Heart left ventricle (tissue), 16 donors: ENCODE results near the gene VSTM2L. TPM values are rescaled to one million over a fixed set of nuclear protein-coding genes. Genes with fewer than 3 reads are reported as not detected.

ENCODE experiments used
- ATAC-seq, 4 donors: fragments of 200-7000 bp; cut with Tn5 transposase; one replicate each; pipeline ENCODE4 v1.9.1; 2020 to 2022; ENCODE audit warnings: moderate library complexity in 4 of 4, mild to moderate bottlenecking in 3 of 4, moderate number of reproducible peaks in 1 of 4
- DNase-seq, 5 donors: peaks; one replicate each; pipeline ENCODE4 v3.0.0-alpha.2; 2020
- H3K27ac ChIP-seq, 12 donors: fragments of 200-600 bp; sonication (generic) in 4 of 12; one replicate each; pipeline versions ENCODE4 v1.5.0 to v1.8.0; 2016 to 2022; ENCODE audit warnings: mild to moderate bottlenecking in 2 of 12
- H3K27me3 ChIP-seq, 9 donors: fragments of 200-600 bp; sonication (generic) in 2 of 9; one replicate each; pipeline versions ENCODE4 v1.5.1 to v1.8.0; 2016 to 2022; ENCODE audit warnings: mild to moderate bottlenecking in 3 of 9
- H3K36me3 ChIP-seq, 9 donors: fragments of 200-600 bp; sonication (generic) in 2 of 9; one replicate each; pipeline versions ENCODE4 v1.5.0 to v1.8.0; 2018 to 2022; ENCODE audit warnings: mild to moderate bottlenecking in 2 of 9
- H3K4me1 ChIP-seq, 12 donors: fragments of 200-600 bp; sonication (generic) in 4 of 12; one replicate each; pipeline versions ENCODE4 v1.5.0 to v1.8.0; 2016 to 2022; ENCODE audit warnings: mild to moderate bottlenecking in 3 of 12
- H3K4me3 ChIP-seq, 12 donors: fragments of 200-600 bp; sonication (generic) in 4 of 12; one replicate each; pipeline versions ENCODE4 v1.5.0 to v1.8.0; 2017 to 2022; ENCODE audit warnings: mild to moderate bottlenecking in 9 of 12, moderate library complexity in 4 of 12
- H3K9me3 ChIP-seq, 12 donors: fragments of 200-600 bp; sonication (generic) in 4 of 12; one replicate each; pipeline versions ENCODE4 v1.5.0 to v1.8.0; 2016 to 2022; ENCODE audit warnings: mild to moderate bottlenecking in 1 of 12
- POLR2A ChIP-seq, 2 donors: fragments of 450-650 bp; IDR thresholded peaks; one replicate each; pipeline ENCODE4 v1.6.1; 2017; ENCODE audit warnings: antibody characterized with exemption in 2 of 2, mild to moderate bottlenecking in 2 of 2, moderate library complexity in 2 of 2
- WGBS, 4 donors: extraction: QIAGEN DNeasy Blood & Tissue Kit in 2 of 4; methylation state at CpG; one replicate each; pipeline versions ENCODE4 v1.1.5 to v1.1.7; 2013 to 2018; 5-methylcytosine and 5-hydroxymethylcytosine counted together
- intact Hi-C, 10 donors: fragments of 100-400 bp; cut with DNase I; formaldehyde crosslinking; loops; one replicate each; pipeline versions ENCODE4 v1.11.1 to v1.14.2; 2022
- polyA plus RNA-seq, 2 donors: library from polyadenylated mRNA; stranded (reverse); fragments of 200-250 nt; gene quantifications; one replicate each; pipeline ENCODE4 v1.2.3, GENCODE V29; 2013
- total RNA-seq, 9 donors: library from RNA; depleted of rRNA in 2 of 9; stranded (reverse); fragments of >200 nt in 2 of 9; fragmentation: NEBNext Ultra II Directional in 3 of 9; extraction: Animal tissue kit (Norgen Biotek cat#: 25700) in 3 of 9; gene quantifications; one replicate each; pipeline versions ENCODE4 v1.1.0 to v1.2.4, GENCODE V29; 2016 to 2023
- TF ChIP-seq, protein P1 (sequence below), 12 donors: fragments of 200-600 bp; sonication (generic) in 4 of 12; IDR thresholded peaks; one replicate each; pipeline versions ENCODE4 v1.5.0 to v1.8.0; 2018 to 2022; ENCODE audit warnings: antibody characterized with exemption in 12 of 12, mild to moderate bottlenecking in 5 of 12
- donor health status: ischemic (EF 13 %, LVEDD 7.1; RV severe dilation, severe dysfunction).
- donor health status: healthy with polysubstance abuse.
- donor health status: DM: no; HTN: yes; CAD: no.
- donor health status: DM: no; HTN: no; CAD: no.
- donor health status: ischemic (EF 25% LVEDD 6.9; RV normal size, moderate dysfunction).
- donor health status: ischemic (EF 25% LVEDD 5.7; RV mildly dilated, moderate dysfunction).
- donor health status: healthy.
- donor health status: DM: yes; HTN: yes; CAD: no.
- donor health status: ischemic (EF 35%, LVEDD 5.7; RV mildly dilated, moderate dysfunction).
- donor health status: nonischemic (EF 11% LVEDD 7.7; RV severe dilation, severe dysfunction).
- donor health status: DM: yes; HTN: yes; CAD: no.
- donor health status: PGD.
- donor health status: ischemic (EF 29% LVEDD 5.4; RV normal size, mild dysfunction).
- donor health status: nonischemic (EF 23%, LVEDD 6.1; RV moderate dilation, normal function).

VSTM2L gene
- total and polyA plus RNA-seq, 11 donors = 3.7 to 49.5 (median 17.4) TPM

DNA sequence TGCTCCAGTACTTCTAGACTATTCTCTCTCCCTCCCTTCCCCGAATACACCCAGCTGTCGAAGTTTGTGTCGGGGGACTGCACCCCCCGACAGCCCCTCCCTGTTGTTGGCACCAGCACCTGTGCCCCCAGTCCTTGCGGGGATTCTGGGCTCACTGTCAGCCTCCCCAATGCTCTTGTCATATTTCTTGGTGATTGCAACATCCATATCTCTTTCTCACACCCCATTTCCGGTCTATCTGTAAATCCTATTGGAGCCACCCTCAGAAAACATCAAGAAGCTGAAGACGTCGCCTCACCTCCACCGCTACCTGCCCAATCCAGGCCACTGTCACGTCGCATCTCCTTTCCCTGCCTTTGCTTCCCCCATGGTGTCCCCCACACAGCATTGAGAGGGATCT, 32.6 kb upstream of the VSTM2L start:
- H3K4me3 ChIP-seq = no peak overlapping the region
- no peaks in the 10 kb centered on the region for H3K27me3 ChIP-seq
- intact Hi-C loops = no loop called here
- peak overlapping the region in 1 of 12 donors; percentile 36 for H3K27ac ChIP-seq
- WGBS, 4 donors = 84 to 95% (median 89%) methylated on average over 11 of the region's 11 CpGs
- no peak for DNase-seq
- H3K9me3 ChIP-seq = no peaks in the 10 kb centered on the region
- TF ChIP-seq, protein P1, sequence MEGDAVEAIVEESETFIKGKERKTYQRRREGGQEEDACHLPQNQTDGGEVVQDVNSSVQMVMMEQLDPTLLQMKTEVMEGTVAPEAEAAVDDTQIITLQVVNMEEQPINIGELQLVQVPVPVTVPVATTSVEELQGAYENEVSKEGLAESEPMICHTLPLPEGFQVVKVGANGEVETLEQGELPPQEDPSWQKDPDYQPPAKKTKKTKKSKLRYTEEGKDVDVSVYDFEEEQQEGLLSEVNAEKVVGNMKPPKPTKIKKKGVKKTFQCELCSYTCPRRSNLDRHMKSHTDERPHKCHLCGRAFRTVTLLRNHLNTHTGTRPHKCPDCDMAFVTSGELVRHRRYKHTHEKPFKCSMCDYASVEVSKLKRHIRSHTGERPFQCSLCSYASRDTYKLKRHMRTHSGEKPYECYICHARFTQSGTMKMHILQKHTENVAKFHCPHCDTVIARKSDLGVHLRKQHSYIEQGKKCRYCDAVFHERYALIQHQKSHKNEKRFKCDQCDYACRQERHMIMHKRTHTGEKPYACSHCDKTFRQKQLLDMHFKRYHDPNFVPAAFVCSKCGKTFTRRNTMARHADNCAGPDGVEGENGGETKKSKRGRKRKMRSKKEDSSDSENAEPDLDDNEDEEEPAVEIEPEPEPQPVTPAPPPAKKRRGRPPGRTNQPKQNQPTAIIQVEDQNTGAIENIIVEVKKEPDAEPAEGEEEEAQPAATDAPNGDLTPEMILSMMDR (IDR thresholded peaks at IDR 0.05) = no peak
- H3K4me1 ChIP-seq = no peaks in the 10 kb centered on the region
- no peak for ATAC-seq
- H3K36me3 ChIP-seq = peaks cover 0 to 68% (median 48%) of the 10 kb centered on the region in 9 donors

DNA sequence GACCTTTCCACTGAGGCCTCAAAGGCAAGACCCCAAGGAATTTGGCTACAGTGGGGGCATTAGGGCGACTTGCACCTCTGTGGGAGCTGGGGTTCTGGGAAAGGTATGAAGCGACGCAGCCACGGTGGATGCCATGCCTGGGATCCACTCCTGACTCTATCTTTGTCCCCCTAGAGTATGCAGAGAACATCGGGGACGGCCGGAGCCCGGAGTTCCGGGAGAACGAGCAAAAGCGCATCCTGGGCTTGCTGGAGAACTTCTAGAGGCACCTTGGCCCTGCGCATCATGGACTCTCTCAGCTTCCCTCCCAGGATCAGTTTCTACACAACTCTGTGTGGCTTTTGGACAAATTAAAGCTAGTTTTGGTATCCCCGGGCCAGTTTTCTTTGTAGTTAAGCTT, 31.2 kb upstream of the VSTM2L start:
- H3K27ac ChIP-seq = no peak overlapping the region
- no peak overlapping the region for H3K4me3 ChIP-seq
- TF ChIP-seq, protein P1 (IDR thresholded peaks at IDR 0.05) = no peak
- no peaks in the 10 kb centered on the region for H3K4me1 ChIP-seq
- 95 to 98% (median 97%) methylated on average over 13 of the region's 13 CpGs for WGBS, 4 donors
- H3K27me3 ChIP-seq = no peaks in the 10 kb centered on the region
- no peak for ATAC-seq
- no peaks in the 10 kb centered on the region for H3K9me3 ChIP-seq
- no peak for DNase-seq
- peaks cover 0 to 57% (median 43%) of the 10 kb centered on the region in 9 donors for H3K36me3 ChIP-seq
- intact Hi-C loops = no loop called here

DNA sequence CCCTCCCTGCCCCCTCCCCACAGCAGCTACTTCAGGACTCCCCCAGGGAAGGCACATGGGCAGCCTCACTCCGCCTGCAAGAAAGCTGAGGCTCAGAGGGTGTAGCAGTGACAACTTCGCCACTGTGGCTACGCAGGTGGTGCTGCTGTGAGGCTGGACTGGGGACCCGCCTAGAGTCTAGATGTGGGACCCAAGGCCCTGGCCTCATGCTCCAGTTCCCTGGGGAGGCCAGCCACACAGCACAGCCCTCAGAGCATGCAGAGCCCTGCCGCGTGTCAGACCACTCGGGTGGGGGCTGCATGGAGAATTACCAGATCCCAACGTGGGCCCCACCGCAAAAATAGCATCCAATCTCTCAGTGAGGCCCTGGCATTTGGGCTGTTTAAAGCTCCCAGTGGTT, 30.8 kb upstream of the VSTM2L start:
- WGBS, 4 donors = 79 to 90% (median 83%) methylated on average over 9 of the region's 9 CpGs
- Histone ChIP-seq H3K36me3 (peaks cover 0 to 53% (median 41%) of the 10 kb centered on the region in 9 donors), H3K4me3 (no peak overlapping the region), H3K27me3 (no peaks in the 10 kb centered on the region), H3K27ac (no peak overlapping the region), H3K9me3 (no peaks in the 10 kb centered on the region), H3K4me1 (no peaks in the 10 kb centered on the region)
- DNase-seq (no peak), ATAC-seq (no peak)
- intact Hi-C loops = no loop called here
- TF ChIP-seq, protein P1 (IDR thresholded peaks at IDR 0.05) = no peak
- TF ChIP-seq POLR2A (IDR thresholded peaks at IDR 0.05) = no peak

DNA sequence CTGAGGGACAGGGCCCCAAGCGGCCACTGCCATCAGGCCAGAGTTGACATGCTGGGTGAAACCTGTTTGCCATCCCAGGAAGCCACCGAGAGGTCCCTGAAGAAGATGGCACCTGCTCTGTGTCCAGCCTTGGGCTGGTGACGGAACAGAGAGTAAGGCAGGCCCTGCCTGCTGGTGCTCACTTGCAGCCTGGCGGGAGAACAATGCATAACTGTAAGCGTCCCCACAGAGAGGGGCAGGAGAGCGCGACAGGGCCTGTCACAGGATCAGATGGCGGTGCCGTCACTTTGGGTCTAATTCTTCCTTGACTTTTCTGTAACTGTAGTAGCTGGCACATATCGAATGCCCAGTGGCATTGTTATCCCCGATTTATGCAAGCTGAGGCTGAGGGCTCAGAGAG, 29.0 kb upstream of the VSTM2L start:
- peaks cover 0 to 14% (median 0%) of the 10 kb centered on the region in 12 donors for H3K4me1 ChIP-seq
- no peak overlapping the region for H3K27ac ChIP-seq
- intact Hi-C loops = no loop called here
- H3K9me3 ChIP-seq = no peaks in the 10 kb centered on the region
- H3K36me3 ChIP-seq = peaks cover 0 to 45% (median 34%) of the 10 kb centered on the region in 9 donors
- no peak for ATAC-seq
- 97 to 99% (median 98%) methylated on average over 10 to 11 of the region's 11 CpGs for WGBS, 4 donors
- DNase-seq = no peak
- TF ChIP-seq, protein P1 (IDR thresholded peaks at IDR 0.05) = no peak
- TF ChIP-seq POLR2A (IDR thresholded peaks at IDR 0.05) = no peak
- H3K4me3 ChIP-seq = no peak overlapping the region
- H3K27me3 ChIP-seq = no peaks in the 10 kb centered on the region
